Psoas muscle (tissue), 8 donors: ENCODE results near the gene CSKMT. TPM values are rescaled to one million over a fixed set of nuclear protein-coding genes. Genes with fewer than 3 reads are reported as not detected.
A peak's percentile ranks its signal among the peaks of the same experiment; 100 is the strongest.
"Not testable (repeated sequence)": the region's sequence is repeated elsewhere in the genome, so short reads cannot be mapped to it uniquely, and the experiment has no call there.

Experiments
- ATAC-seq, 4 donors: fragments of 200-7000 bp; cut with Tn5 transposase; one replicate each; pipeline ENCODE4 v1.9.1; 2020; ENCODE audit warnings: moderate library complexity in 3 of 4, mild to moderate bottlenecking in 2 of 4
- DNase-seq, 2 donors: peaks; one replicate each; pipeline ENCODE4 v3.0.0-alpha.2; 2020
- H3K27ac ChIP-seq: fragments of 200-600 bp; one replicate; pipeline ENCODE4 v1.8.0; 2022
- H3K27me3 ChIP-seq, 3 donors: fragments of 200-600 bp in 1 of 3; one replicate each; pipeline versions ENCODE4 v1.6.1 to v1.8.0; 2013 to 2022; ENCODE audit warnings: low read length in 2 of 3, mild to moderate bottlenecking in 2 of 3, moderate library complexity in 1 of 3; ENCODE audit not compliant: insufficient read depth in 3 of 3
- H3K36me3 ChIP-seq, 2 donors: fragments of 200-600 bp in 1 of 2; one replicate each; pipeline versions ENCODE4 v1.6.1 to v1.8.0; 2013 to 2022; ENCODE audit warnings: low read depth in 1 of 2, mild to moderate bottlenecking in 1 of 2, moderate library complexity in 1 of 2; ENCODE audit not compliant: insufficient read depth in 1 of 2
- H3K4me1 ChIP-seq: fragments of 200-600 bp; one replicate; pipeline ENCODE4 v1.8.0; 2022
- H3K4me3 ChIP-seq: fragments of 200-600 bp; one replicate; pipeline ENCODE4 v1.8.0; 2022; ENCODE audit warnings: mild to moderate bottlenecking
- H3K9me3 ChIP-seq: fragments of 200-600 bp; one replicate; pipeline ENCODE4 v1.8.0; 2022
- CTCF ChIP-seq: fragments of 200-600 bp; IDR thresholded peaks from one replicate; pipeline ENCODE4 v1.8.0; 2022; ENCODE audit warnings: antibody characterized with exemption
- WGBS, 3 donors: extraction: QIAGEN DNeasy Blood & Tissue Kit; methylation state at CpG; one replicate each; pipeline versions ENCODE4 v1.1.6 to v1.1.7; 2013; 5-methylcytosine and 5-hydroxymethylcytosine counted together
- intact Hi-C, 2 donors: fragments of 100-400 bp; cut with DNase I; formaldehyde crosslinking; loops; one replicate each; pipeline versions ENCODE4 v1.11.0 to v1.14.2; 2022
- polyA plus RNA-seq, 3 donors: library from polyadenylated mRNA; stranded (reverse); fragments of 200-250 nt; gene quantifications; one replicate each; pipeline ENCODE4 v1.2.3, GENCODE V29; 2013
- total RNA-seq, 4 donors: library from RNA; stranded (reverse); fragmentation: NEBNext Ultra II Directional in 2 of 4; extraction: Animal tissue kit (Norgen Biotek cat#: 25700) in 2 of 4; gene quantifications; one replicate each; pipeline versions ENCODE4 v1.2.1 to v1.2.4, GENCODE V29; 2021 to 2023
- donor health status: healthy with polysubstance abuse.
- donor health status: DM: no; HTN: no; CAD: no; lungs with moderate emphysema.
- donor health status: Bipolar disorder and iron deficiency.
- donor health status: healthy.
- donor health status: DM: yes; HTN: yes; CAD: no.
- donor health status: DM: no; HTN: no; CAD: no.
- donor health status: DM: no; HTN: no; CAD: no.
- donor health status: DM: yes; HTN: yes; CAD: no.

The CSKMT gene
- total and polyA plus RNA-seq, 7 donors, result 3.8 to 12.8 (median 8.0) TPM

GRCh38 chr11:62671236-62671607 lies 6.1 kb downstream of the CSKMT start:
- DNase-seq (no peak), ATAC-seq (peak; percentile 12 to 45 (median 33))
- intact Hi-C loops, result no loop called here

GRCh38 chr11:62671608-62672389 lies 6.7 kb downstream of the CSKMT start, which contains the start of the genes LBHD1 and UQCC3:
Gene LBHD1 (minus strand): TSS chr11:62672267. CDS start chr11:62670031, 2,236 bp downstream.
Gene UQCC3 (plus strand): TSS chr11:62671673. CDS start chr11:62671746, 73 bp downstream.
- H3K4me3 ChIP-seq, result peak within 1 kb of the TSS; percentile 98
- TF ChIP-seq CTCF, result no peak
- peak within 1 kb of the TSS; percentile 87 for H3K27ac ChIP-seq
- DNase-seq (peak; percentile 74 to 85), ATAC-seq (peak; percentile 78 to 87 (median 84))
- H3K27me3 ChIP-seq, result no peaks in the 10 kb centered on the region
- WGBS, 3 donors, result 0% methylated on average over 58 to 59 of the region's 59 CpGs
- intact Hi-C loops, result no loop called here
- H3K9me3 ChIP-seq, result no peaks in the 10 kb centered on the region
- H3K36me3 ChIP-seq, result peaks cover 9 to 51% of the 10 kb centered on the region in 2 donors
- H3K4me1 ChIP-seq, result peaks cover 43% of the 10 kb centered on the region

More at GRCh38 chr11:62671236-62671607, 6.1 kb downstream of the CSKMT start:
- Histone ChIP-seq H3K9me3 (no peaks in the 10 kb centered on the region), H3K4me3 (peak overlapping the region; percentile 98), H3K36me3 (peaks cover 4 to 51% of the 10 kb centered on the region in 2 donors), H3K4me1 (peaks cover 45% of the 10 kb centered on the region), H3K27me3 (no peaks in the 10 kb centered on the region), H3K27ac (peak overlapping the region; percentile 87)
- no peak for TF ChIP-seq CTCF
- 0% methylated on average over 17 of the region's 17 CpGs for WGBS, 3 donors

GRCh38 chr11:62673196-62673525 lies 8.0 kb downstream of the CSKMT start:
- 70 to 82% (median 74%) methylated on average over 2 of the region's 2 CpGs for WGBS, 3 donors
- H3K9me3 ChIP-seq, result no peaks in the 10 kb centered on the region
- peaks cover 43% of the 10 kb centered on the region for H3K4me1 ChIP-seq
- DNase-seq (no peak), ATAC-seq (no peak)
- no peaks in the 10 kb centered on the region for H3K27me3 ChIP-seq
- H3K36me3 ChIP-seq, result peaks cover 6 to 52% of the 10 kb centered on the region in 2 donors
- peak overlapping the region; percentile 87 for H3K27ac ChIP-seq
- H3K4me3 ChIP-seq, result peak overlapping the region; percentile 98
- intact Hi-C loops, result no loop called here
- TF ChIP-seq CTCF, result no peak

- H3K9me3 ChIP-seq, intact Hi-C loops, ATAC-seq, H3K27me3 ChIP-seq, H3K4me3 ChIP-seq, H3K27ac ChIP-seq, DNase-seq: not testable (repeated sequence)
- H3K4me1 ChIP-seq, result peaks cover 43% of the 10 kb centered on the region
- 90 to 94% (median 91%) methylated on average over 10 of the region's 10 CpGs for WGBS, 3 donors
- peaks cover 6 to 53% of the 10 kb centered on the region in 2 donors for H3K36me3 ChIP-seq
Observed at GRCh38 chr11:62675415-62675814, 10.3 kb downstream of the CSKMT start.

GRCh38 chr11:62676698-62677097 lies 11.6 kb downstream of the CSKMT start:
- no peaks in the 10 kb centered on the region for H3K9me3 ChIP-seq
- intact Hi-C loops, result no loop called here
- WGBS, 3 donors, result 20 to 28% (median 22%) methylated on average over 6 of the region's 6 CpGs
- ATAC-seq, result no peak
- DNase-seq, result no peak
- H3K4me1 ChIP-seq, result peaks cover 45% of the 10 kb centered on the region
- peaks cover 6 to 53% of the 10 kb centered on the region in 2 donors for H3K36me3 ChIP-seq
- no peaks in the 10 kb centered on the region for H3K27me3 ChIP-seq
- H3K4me3 ChIP-seq, result peak overlapping the region; percentile 87
- peak overlapping the region; percentile 91 for H3K27ac ChIP-seq
- no peak for TF ChIP-seq CTCF
